Astrocyte of the spinal cord (primary cell): ENCODE results near the gene C16orf74.

ENCODE experiments used
- DNase-seq: peaks from one replicate; pipeline ENCODE4 v3.0.0; 2011; ENCODE audit warnings: low read depth, low spot score
- H3K4me3 ChIP-seq: 2 replicates; pipeline ENCODE4 v1.5.1; 2011; ENCODE audit warnings: low read depth, mild to moderate bottlenecking, low read length, moderate library complexity
- CTCF ChIP-seq: IDR thresholded peaks from 2 replicates; pipeline ENCODE4 v1.5.1; 2012; ENCODE audit warnings: low read depth, mild to moderate bottlenecking, low read length, inconsistent platforms
- in situ Hi-C: cut with HindIII; loops from 2 replicates; pipeline ENCODE4 v1.10.0; 2017; ENCODE audit warnings: low sequenced_read_pairs

C16orf74 gene

GRCh38 chr16:85746460-85747215, 4.3 kb downstream of the C16orf74 start:
- in situ Hi-C loops: no loop called here
- TF ChIP-seq CTCF: no peak
- peak; percentile 15 for DNase-seq
- no peak overlapping the region for H3K4me3 ChIP-seq

- DNase-seq: no peak
- TF ChIP-seq CTCF: no peak
- in situ Hi-C loops: no loop called here
- H3K4me3 ChIP-seq: no peak overlapping the region
These were observed 11.8 kb downstream of the C16orf74 start for GRCh38 chr16:85738923-85739715.

- TF ChIP-seq CTCF: no peak
- in situ Hi-C loops: no loop called here
- H3K4me3 ChIP-seq: no peak overlapping the region
- no peak for DNase-seq
These were observed 14.0 kb downstream of the C16orf74 start for GRCh38 chr16:85736921-85737320.

GRCh38 chr16:85735946-85736345, 14.9 kb downstream of the C16orf74 start:
- DNase-seq: no peak
- in situ Hi-C loops: no loop called here
- H3K4me3 ChIP-seq: no peak overlapping the region
- no peak for TF ChIP-seq CTCF

- no peak overlapping the region for H3K4me3 ChIP-seq
- TF ChIP-seq CTCF: no peak
- DNase-seq: no peak
- in situ Hi-C loops: no loop called here
These were observed 15.7 kb downstream of the C16orf74 start for GRCh38 chr16:85735225-85735635.

GRCh38 chr16:85734311-85735017, 16.4 kb downstream of the C16orf74 start:
- in situ Hi-C loops: no loop called here
- no peak for TF ChIP-seq CTCF
- H3K4me3 ChIP-seq: no peak overlapping the region
- no peak for DNase-seq
